ENCODE data around the gene NBEAL1.

The NBEAL1 gene

GRCh38 chr2:203045867-203046266, 31.2 kb downstream of the NBEAL1 start:
- Histone ChIP-seq H3K27me3 (replicated peaks; ENCODE audit: insufficient read depth, low read length) (no peaks in the 10 kb centered on the region), H2AFZ (ENCODE audit: low read length) (no peak overlapping the region), H3K9me2 (replicated peaks; ENCODE audit: insufficient read depth, low read length) (no peaks in the 10 kb centered on the region), H3K4me1 (ENCODE audit: low read length) (no peaks in the 10 kb centered on the region), H3K79me2 (ENCODE audit: low read length) (no peaks in the 10 kb centered on the region), H3F3A (ENCODE audit: insufficient read depth, low read length) (no peaks in the 10 kb centered on the region), H4K20me1 (ENCODE audit: insufficient read depth, low read length) (no peaks in the 10 kb centered on the region), H3K36me3 (replicated peaks; ENCODE audit: insufficient read depth, low read length) (no peaks in the 10 kb centered on the region), H3K4me3 (ENCODE audit: low read length) (no peak overlapping the region), H3K4me2 (ENCODE audit: low read depth, low read length) (no peak overlapping the region), H3K27ac (ENCODE audit: low read length) (no peak overlapping the region), H3K9ac (ENCODE audit: low read length) (no peak overlapping the region), H3K9me3 (replicated peaks; ENCODE audit: insufficient read depth, low read length) (no peaks in the 10 kb centered on the region)
- no peak for DNase-seq
- TF ChIP-seq EZH2 (optimal IDR thresholded peaks at IDR 0.05; ENCODE audit: low read depth, low read length) (no peak), CTCF (IDR thresholded peaks at IDR 0.05; ENCODE audit: low read length) (no peak), EZH2phosphoT487 (IDR thresholded peaks at IDR 0.05; ENCODE audit: low read length) (no peak)

- no peaks in the 10 kb centered on the region for H3F3A ChIP-seq (ENCODE audit: insufficient read depth, low read length)
- TF ChIP-seq EZH2phosphoT487 (IDR thresholded peaks at IDR 0.05; ENCODE audit: low read length) (no peak), CTCF (IDR thresholded peaks at IDR 0.05; ENCODE audit: low read length) (no peak), EZH2 (optimal IDR thresholded peaks at IDR 0.05; ENCODE audit: low read depth, low read length) (no peak)
- no peaks in the 10 kb centered on the region for H3K36me3 ChIP-seq (replicated peaks; ENCODE audit: insufficient read depth, low read length)
These were observed 37.9 kb downstream of the NBEAL1 start for GRCh38 chr2:203052539-203052938.

GRCh38 chr2:203059567-203060240, 45.0 kb downstream of the NBEAL1 start:
- Histone ChIP-seq H3K4me3 (ENCODE audit: low read length) (no peak overlapping the region), H3K9me2 (replicated peaks; ENCODE audit: insufficient read depth, low read length) (no peaks in the 10 kb centered on the region), H3K4me1 (ENCODE audit: low read length) (no peaks in the 10 kb centered on the region), H2AFZ (ENCODE audit: low read length) (no peak overlapping the region), H3K9me3 (replicated peaks; ENCODE audit: insufficient read depth, low read length) (no peaks in the 10 kb centered on the region), H3K27me3 (replicated peaks; ENCODE audit: insufficient read depth, low read length) (no peaks in the 10 kb centered on the region), H4K20me1 (ENCODE audit: insufficient read depth, low read length) (no peaks in the 10 kb centered on the region), H3K36me3 (replicated peaks; ENCODE audit: insufficient read depth, low read length) (no peaks in the 10 kb centered on the region), H3K9ac (ENCODE audit: low read length) (no peak overlapping the region), H3K79me2 (ENCODE audit: low read length) (no peaks in the 10 kb centered on the region), H3K4me2 (ENCODE audit: low read depth, low read length) (no peak overlapping the region), H3K27ac (ENCODE audit: low read length) (no peak overlapping the region), H3F3A (ENCODE audit: insufficient read depth, low read length) (no peaks in the 10 kb centered on the region)
- TF ChIP-seq EZH2 (optimal IDR thresholded peaks at IDR 0.05; ENCODE audit: low read depth, low read length) (no peak), EZH2phosphoT487 (IDR thresholded peaks at IDR 0.05; ENCODE audit: low read length) (no peak), CTCF (IDR thresholded peaks at IDR 0.05; ENCODE audit: low read length) (no peak)
- DNase-seq: no peak

More at GRCh38 chr2:203052539-203052938, 37.9 kb downstream of the NBEAL1 start:
- Histone ChIP-seq H3K9me3 (replicated peaks; ENCODE audit: insufficient read depth, low read length) (no peaks in the 10 kb centered on the region), H3K4me3 (ENCODE audit: low read length) (no peak overlapping the region), H3K9me2 (replicated peaks; ENCODE audit: insufficient read depth, low read length) (no peaks in the 10 kb centered on the region), H3K27me3 (replicated peaks; ENCODE audit: insufficient read depth, low read length) (no peaks in the 10 kb centered on the region), H3K4me1 (ENCODE audit: low read length) (no peaks in the 10 kb centered on the region), H3K27ac (ENCODE audit: low read length) (no peak overlapping the region), H3K79me2 (ENCODE audit: low read length) (no peaks in the 10 kb centered on the region), H3K9ac (ENCODE audit: low read length) (no peak overlapping the region), H4K20me1 (ENCODE audit: insufficient read depth, low read length) (no peaks in the 10 kb centered on the region), H3K4me2 (ENCODE audit: low read depth, low read length) (no peak overlapping the region), H2AFZ (ENCODE audit: low read length) (no peak overlapping the region)
- no peak for DNase-seq

All from MM.1S (cell line).